Transverse colon (tissue), 4 donors: ENCODE results near the gene ALG10.

ENCODE experiments used
- CTCF ChIP-seq, 5 experiments: fragments of 200-600 bp in 3 of 5; fragments of 450-650 bp in 2 of 5; sonication (generic) in 3 of 5; IDR thresholded peaks; 1 replicate in 2 of 5; 2 replicates in 3 of 5; pipeline ENCODE4 v1.5.1; 2016 to 2017; ENCODE audit warnings: antibody characterized with exemption in 5 of 5, inconsistent platforms in 3 of 5, mild to moderate bottlenecking in 2 of 5, moderate library complexity in 1 of 5
- EP300 ChIP-seq: sonication (generic); formaldehyde crosslinking; IDR thresholded peaks from one replicate; pipeline ENCODE4 v1.6.1; 2017; ENCODE audit warnings: antibody characterized with exemption, low read depth
- POLR2A ChIP-seq: fragments of 450-650 bp; IDR thresholded peaks from one replicate; pipeline ENCODE4 v1.6.1; 2016; ENCODE audit warnings: antibody characterized with exemption, mild to moderate bottlenecking, moderate library complexity
- POLR2AphosphoS5 ChIP-seq, 3 donors: sonication (generic); formaldehyde crosslinking; IDR thresholded peaks; one replicate each; pipeline ENCODE4 v1.6.1; 2016; ENCODE audit warnings: antibody characterized with exemption in 3 of 3

DNA sequence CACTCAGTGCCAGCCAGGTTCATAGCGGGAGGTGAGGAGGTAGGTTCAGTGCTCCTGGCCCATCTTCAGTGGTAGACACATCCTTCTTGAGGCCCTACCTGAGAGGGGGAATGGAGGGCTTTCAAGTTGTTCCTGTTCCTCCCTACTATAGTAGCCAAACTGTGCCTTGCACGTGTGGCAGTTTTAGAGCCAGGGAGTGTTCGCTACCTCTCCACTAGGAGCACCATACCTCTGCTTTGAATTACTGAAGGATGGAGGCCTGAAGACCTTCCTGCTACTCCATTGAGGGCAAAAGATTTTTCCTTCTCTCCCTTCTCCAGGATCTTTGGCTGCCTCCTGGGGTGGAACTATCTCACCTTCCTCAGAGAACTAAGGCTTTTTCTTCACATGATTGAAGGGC lies 5.9 kb upstream of the ALG10 start:
- no peak for TF ChIP-seq CTCF (IDR thresholded peaks at IDR 0.05)
- no peak for TF ChIP-seq POLR2A
- TF ChIP-seq POLR2AphosphoS5 (IDR thresholded peaks at IDR 0.05): no peak
- TF ChIP-seq EP300: no peak
